ENCODE results near the gene MRPL55. TPM values are rescaled to one million over a fixed set of nuclear protein-coding genes. Genes with fewer than 3 reads are reported as not detected.

Gene MRPL55
- total RNA-seq, 1 experiment from 2014 or later = 55.0 TPM

DNA sequence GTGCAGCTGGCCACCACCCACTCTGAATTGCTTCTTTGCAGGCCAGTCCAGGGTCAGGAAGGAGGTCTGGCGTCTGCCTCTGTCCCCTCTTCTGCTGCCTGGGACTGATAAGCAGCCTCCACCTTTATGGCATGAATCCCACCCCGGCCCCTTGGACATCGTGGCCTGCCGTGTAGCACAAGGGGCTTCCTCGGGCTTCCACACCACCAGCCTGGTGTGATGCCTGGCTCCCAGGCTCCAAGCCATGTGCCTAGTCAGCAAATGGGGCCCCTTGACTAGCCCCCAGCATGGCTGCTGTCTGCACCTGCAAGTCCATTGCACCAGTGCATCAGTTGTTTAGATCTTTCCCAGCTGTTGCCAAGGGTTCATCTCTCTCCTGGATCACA, 36.4 kb downstream of the MRPL55 start:
- DNase-seq (ENCODE audit: low read depth) = no peak

- DNase-seq (ENCODE audit: low read depth) = no peak
These were observed 37.1 kb downstream of the MRPL55 start for GRCh38 chr1:228071839-228072657.

- no peak for DNase-seq (ENCODE audit: low read depth)
These were observed 38.2 kb downstream of the MRPL55 start for GRCh38 chr1:228070851-228071250.

DNA sequence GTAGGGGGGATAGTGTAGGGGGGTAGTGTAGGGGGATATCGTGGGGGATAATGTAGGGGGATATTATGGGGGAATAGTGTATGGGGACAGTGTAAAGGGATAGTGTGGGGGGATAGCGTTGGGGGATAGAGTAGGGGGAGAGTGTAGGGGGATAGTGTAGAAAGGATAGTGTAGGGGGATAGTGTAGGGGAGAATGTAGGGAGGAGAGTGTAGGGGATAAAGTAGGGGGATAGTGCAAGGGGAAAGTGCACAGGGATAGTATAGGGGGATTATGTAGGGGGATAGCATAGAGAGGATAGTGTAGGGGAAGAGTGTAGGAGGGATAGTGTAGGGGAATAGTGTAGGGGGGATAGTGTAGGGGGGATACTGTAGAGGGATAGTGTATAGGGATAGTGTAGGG, 38.9 kb downstream of the MRPL55 start:
- DNase-seq (ENCODE audit: low read depth) = no peak

- no peak for DNase-seq (ENCODE audit: low read depth)
These were observed 40.7 kb downstream of the MRPL55 start for GRCh38 chr1:228068359-228068758.

DNA sequence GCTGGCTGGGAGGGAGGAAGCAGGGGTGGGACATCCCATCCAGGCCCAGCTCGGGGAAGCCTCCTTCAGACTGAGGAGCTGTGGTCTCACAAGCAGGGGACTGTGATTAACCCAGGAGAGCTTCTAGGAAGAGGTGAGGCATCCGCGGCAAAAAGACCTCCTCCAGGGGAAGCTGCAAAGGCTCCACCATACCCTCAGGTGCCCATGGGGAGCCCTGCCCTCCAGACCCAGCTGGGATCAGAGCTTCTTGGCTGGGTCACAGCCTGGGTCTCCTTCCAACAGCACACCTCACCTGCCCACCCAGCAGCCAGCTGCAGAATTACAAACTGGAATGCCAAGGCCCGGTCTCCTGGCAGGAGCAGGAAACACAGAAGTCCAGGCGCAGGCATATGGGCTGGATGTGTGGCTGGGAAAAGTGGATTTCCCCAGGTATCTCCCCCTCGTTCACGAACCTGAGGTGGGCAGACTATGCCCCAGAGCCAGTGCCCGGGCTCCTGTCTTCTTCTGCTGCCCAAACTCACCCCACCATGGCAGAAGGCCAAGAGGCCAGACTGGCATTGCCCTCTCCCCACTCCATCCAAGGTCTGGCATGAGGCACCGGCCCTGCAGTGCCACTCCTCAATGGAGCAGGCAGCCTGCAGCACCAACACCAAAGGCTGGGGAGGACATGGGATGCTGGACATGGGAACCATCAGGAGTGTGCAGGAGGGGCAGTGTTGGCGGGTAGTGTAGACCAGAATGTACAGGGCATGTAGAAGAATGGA, 42.0 kb downstream of the MRPL55 start:
- no peak for DNase-seq (ENCODE audit: low read depth)

DNA sequence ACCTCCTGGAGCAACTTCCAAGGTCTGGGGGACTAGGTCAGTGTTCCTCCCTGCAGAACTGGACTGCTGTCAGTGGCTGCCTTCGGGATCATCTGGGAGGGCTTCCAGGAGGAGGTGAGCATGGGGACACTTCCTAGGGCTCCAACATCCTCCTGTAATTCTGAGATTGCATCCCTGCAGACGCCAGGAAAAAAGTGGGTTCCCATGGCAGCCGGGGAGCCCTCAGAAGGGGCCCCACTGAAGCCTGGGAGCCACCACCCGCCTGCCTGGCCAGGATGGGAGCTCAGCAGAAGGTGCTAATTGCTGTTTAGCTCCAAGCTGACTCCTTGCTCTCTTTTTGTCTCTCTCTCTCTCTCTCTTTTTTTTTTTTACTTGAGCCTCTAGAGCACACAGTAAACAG, 42.7 kb downstream of the MRPL55 start:
- DNase-seq (ENCODE audit: low read depth) = no peak

GRCh38 chr1:228065543-228066347, 43.4 kb downstream of the MRPL55 start:
- DNase-seq (ENCODE audit: low read depth) = no peak

GRCh38 chr1:228064741-228065542, 44.2 kb downstream of the MRPL55 start:
- DNase-seq (ENCODE audit: low read depth) = no peak

GRCh38 chr1:228064296-228064695, 44.8 kb downstream of the MRPL55 start:
- no peak for DNase-seq (ENCODE audit: low read depth)

DNA sequence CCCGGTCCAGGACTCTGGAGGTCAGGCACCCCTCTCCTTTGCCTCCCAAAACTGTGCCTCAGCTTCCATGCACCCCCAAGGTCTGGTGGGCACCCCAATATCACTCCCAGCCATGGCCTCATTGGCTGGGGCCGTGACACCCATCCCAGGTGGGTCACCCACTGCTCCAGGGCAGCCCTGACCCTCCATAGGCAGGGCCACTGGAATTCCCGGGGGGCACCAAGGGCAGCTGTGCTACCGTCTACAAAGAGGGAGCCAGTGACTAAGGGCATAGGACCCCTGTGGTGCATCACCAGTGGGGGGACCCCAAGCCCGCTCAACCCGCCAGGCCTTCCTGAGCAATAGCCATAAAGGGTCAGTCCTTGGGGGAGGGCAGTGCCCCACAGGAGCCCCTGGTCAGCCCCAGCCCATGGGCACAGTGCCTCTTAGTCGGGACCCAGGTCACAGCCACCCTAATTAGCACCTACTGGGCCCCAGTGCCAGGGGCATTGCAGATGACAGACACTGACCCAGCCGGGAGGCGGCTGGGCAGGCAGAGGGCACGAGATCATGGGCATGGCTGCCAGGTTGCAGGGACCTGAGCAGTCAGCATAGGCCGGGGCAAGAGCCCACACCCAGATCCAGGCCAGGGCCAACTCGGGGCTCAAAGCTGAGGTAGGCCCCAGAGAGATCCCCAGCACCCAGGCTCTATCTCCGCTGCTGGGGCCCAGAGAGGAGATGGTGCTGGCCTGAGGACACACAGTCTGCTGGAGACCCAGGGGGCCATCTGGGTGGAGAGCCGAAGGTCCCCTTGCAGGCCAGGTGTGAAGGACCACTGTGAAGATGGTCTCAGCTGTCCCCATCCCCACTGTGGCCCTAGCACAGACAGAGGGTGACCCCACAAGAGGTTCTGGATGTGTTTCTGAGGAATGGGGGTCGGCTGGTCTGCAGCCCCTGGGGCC, 45.6 kb downstream of the MRPL55 start:
- no peak for DNase-seq (ENCODE audit: low read depth)

- DNase-seq (ENCODE audit: low read depth) = no peak
These were observed 46.3 kb downstream of the MRPL55 start for GRCh38 chr1:228062812-228063211.

DNA sequence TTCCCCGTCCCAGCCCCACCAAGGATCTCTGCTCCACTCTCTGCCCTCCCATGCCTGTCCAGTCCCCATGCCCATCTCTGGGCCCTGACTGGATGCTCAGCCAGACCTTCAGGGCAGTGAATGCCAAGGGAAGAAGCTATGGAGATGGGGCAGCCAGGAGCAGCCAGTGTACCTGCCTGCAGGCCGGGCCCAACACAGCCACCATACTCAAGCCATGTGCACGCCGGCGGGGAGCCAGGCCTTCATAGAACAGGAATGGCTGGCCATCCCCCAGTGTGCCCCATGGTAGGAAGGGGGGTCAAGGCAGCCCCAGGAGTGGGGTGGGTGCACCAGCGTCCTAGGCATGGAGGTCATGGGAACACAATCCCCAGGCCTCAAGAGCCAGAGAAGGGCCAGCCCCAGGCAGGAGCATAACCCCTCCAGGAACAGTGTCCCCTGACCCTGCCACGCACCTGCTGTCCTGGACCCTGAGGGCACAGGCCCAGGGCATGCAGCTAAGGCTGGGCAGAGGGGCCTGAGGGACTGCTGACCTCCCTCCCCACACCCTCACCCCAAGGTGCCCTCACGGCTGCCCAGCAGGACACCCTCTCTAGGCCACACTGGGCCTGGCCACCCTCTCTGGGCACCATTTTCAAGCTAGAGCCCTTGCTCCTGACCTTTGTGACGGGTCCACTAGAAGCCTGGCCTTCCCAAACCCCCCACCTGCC, 46.9 kb downstream of the MRPL55 start:
- no peak for DNase-seq (ENCODE audit: low read depth)

DNA sequence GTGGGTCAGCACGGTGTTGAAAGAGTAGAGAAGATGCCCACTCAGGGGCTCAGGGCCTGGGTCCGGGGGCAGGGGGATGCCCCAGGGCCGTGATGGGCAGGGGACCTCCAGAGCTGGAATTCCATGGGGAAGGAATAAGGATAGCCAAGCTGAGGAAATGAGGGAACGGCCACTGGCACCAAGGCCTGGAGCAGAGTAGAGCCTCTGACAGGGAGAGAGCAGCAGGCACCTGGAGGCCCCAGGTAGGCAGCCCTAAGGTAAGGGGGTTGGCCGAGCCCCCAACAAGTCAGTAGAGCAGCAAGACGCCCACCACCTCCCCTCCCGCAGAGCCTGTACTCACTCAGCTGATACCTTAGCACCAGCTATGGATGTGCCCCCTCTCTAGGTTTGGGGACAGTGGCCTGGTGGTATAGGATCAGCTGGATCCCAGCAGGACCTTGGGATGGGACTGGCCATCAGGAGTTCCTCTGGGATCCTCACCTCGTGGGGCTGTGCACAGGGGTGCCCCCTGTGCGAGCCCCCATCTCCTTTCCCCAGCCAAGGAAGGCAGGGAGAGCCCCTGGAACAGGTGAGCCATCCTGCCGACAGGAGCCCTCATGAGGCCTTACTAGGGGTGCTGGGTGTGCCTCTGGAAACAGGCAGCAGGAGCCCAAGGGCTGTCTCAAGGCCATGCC, 47.6 kb downstream of the MRPL55 start:
- no peak for DNase-seq (ENCODE audit: low read depth)

DNA sequence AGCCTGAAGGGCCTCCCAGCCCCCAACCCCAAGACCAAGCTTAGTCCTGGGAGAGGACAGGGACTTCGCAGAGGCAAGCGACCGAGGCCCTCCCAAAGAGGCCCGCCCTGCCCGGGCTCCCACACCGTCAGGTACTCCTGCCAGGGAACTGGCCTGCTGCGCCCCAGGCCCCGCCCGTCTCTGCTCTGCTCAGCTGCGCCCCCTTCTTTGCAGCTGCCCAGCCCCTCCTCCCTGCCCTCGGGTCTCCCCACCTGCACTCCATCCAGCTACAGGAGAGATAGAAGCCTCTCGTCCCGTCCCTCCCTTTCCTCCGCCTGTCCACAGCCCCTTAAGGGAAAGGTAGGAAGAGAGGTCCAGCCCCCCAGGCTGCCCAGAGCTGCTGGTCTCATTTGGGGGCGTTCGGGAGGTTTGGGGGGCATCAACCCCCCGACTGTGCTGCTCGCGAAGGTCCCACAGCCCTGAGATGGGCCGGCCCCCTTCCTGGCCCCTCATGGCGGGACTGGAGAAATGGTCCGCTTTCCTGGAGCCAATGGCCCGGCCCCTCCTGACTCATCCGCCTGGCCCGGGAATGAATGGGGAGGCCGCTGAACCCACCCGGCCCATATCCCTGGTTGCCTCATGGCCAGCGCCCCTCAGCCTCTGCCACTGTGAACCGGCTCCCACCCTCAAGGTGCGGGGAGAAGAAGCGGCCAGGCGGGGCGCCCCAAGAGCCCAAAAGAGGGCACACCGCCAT, 48.5 kb downstream of the MRPL55 start:
- no peak for DNase-seq (ENCODE audit: low read depth)

GRCh38 chr1:228059634-228060457, 49.3 kb downstream of the MRPL55 start:
- no peak for DNase-seq (ENCODE audit: low read depth)

GRCh38 chr1:228058949-228059633, 50.0 kb downstream of the MRPL55 start:
- no peak for DNase-seq (ENCODE audit: low read depth)
